ENCODE results near the gene RTP3.

DNA sequence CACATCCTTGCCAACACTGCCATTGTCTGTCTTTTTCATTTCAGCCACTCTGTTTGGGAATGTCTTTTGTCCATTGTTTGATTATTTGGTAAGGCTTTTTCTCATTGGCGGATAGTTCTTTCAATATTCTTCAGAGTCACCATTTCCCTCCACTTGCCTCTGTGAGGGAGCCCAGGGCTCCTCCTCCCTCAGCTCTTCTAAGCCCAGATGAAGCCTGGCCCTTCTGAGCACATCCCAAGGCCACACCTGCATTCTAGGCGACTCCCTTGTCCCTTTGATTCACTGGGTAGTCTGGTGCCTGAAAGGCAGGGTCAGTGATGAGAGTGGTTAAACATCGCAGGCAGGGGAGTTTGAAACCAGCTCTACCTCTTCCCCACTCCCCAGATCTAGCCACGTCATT is 20.6 kb upstream of the RTP3 start:
- TF ChIP-seq, protein P1, sequence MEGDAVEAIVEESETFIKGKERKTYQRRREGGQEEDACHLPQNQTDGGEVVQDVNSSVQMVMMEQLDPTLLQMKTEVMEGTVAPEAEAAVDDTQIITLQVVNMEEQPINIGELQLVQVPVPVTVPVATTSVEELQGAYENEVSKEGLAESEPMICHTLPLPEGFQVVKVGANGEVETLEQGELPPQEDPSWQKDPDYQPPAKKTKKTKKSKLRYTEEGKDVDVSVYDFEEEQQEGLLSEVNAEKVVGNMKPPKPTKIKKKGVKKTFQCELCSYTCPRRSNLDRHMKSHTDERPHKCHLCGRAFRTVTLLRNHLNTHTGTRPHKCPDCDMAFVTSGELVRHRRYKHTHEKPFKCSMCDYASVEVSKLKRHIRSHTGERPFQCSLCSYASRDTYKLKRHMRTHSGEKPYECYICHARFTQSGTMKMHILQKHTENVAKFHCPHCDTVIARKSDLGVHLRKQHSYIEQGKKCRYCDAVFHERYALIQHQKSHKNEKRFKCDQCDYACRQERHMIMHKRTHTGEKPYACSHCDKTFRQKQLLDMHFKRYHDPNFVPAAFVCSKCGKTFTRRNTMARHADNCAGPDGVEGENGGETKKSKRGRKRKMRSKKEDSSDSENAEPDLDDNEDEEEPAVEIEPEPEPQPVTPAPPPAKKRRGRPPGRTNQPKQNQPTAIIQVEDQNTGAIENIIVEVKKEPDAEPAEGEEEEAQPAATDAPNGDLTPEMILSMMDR (IDR thresholded peaks at IDR 0.05; ENCODE audit: low read length), result no peak
- TF ChIP-seq EZH2 (optimal IDR thresholded peaks at IDR 0.05; ENCODE audit: low read depth, low read length) (no peak), EZH2phosphoT487 (IDR thresholded peaks at IDR 0.05; ENCODE audit: low read length) (no peak)

All from MM.1S (cell line).